HG02759 (cell line): ENCODE measurements around the gene TM4SF1.

ENCODE experiments used
- ATAC-seq: cut with Tn5 transposase; IDR thresholded peaks from one replicate; pipeline ENCODE4 v1.9.1; 2021; ENCODE audit warnings: mild to moderate bottlenecking, moderate library complexity; ENCODE audit not compliant: unreplicated experiment

Gene TM4SF1

DNA sequence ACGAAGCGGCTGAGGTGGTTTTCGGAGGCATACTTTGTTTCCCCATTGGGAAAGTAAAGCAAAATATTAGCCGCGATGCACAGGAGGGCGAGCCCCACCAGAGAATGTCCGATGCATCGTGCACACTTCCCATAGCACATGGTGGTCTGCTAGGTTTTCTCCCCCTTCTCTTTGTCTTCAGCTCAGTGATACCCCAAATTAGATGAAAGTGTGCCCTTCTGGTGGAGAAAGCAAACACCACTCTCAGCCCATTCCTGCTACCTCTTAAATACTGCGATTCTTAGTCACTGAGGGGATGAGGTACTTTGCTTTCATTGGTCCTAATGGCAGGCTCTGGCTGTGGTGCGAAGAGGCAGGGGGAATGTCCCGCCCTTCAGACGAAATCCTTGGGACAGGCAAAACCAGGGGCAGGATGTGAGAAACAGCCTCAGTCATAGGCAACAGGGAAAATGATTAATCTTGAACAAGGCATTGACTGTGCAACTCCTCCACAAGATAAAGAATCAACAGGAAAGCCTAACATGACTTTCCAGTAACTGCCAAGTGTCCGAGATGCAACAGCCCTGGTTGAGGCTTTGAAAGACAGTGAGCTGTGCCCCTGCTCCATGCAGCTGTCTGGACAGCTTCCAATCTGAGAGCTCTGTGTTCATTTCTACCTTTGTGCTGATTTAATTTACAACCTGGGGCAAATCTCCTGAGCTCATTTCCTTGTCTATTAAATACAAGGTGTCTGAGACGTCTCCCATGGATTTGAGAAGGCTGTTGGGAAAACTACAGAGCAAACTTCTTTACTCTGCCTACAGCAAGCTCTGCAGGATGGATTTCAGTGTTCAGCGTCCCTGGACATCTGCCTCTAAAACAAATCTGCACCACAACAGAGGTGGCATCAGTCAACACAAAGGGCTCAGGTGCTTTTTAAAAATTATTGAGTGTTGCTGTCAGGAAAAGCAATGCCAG, at the start of gene TM4SF1:
TSS of gene TM4SF1 (minus strand) at position 242 of the 957 bp plus-strand sequence. CDS start at position 140, 102 bp downstream.
- no peak for ATAC-seq

DNA sequence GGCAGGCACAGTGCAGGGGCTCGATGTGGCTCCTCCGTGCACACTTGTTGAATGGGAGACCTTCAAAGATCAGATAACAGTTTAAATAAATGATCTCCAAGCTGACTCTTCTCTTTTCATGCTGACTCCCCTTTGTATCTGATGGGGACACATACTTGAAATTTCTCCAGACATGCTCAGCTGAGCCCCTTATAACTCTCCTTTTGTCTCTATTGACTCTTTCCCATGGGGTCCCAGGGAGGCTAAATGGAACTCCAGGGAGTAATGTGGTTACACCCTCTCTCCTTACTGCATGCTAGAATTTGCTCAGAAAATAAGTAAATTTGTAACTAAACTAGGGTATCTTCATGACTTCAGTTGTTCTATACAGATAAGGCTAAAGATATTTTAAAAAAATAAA, 48.9 kb upstream of the TM4SF1 start:
- no peak for ATAC-seq

GRCh38 chr3:149424918-149425317, 47.5 kb upstream of the TM4SF1 start:
- no peak for ATAC-seq

GRCh38 chr3:149421764-149422163, 44.3 kb upstream of the TM4SF1 start:
- no peak for ATAC-seq

GRCh38 chr3:149419816-149420215, 42.4 kb upstream of the TM4SF1 start:
- ATAC-seq = no peak

DNA sequence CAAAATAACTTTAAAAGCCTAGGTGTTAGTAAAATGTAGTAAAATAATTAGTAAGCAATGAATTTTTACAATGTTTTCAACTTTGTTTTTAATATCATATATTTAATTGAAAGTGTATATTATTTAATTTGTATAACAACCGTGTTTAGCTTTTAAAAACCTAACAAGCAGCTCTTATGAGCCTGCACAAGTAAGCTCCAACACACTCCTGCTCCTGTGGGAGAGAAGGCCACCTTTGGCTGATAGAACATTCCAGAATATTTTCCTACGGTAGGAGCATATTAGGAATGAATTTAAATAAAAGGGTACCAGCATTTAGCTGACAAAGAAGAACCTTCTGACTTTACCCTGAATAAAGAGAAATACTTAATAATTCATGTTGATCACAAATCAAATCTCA, 40.3 kb upstream of the TM4SF1 start:
- no peak for ATAC-seq

GRCh38 chr3:149417174-149417573, 39.7 kb upstream of the TM4SF1 start:
- ATAC-seq = peak; percentile 87

DNA sequence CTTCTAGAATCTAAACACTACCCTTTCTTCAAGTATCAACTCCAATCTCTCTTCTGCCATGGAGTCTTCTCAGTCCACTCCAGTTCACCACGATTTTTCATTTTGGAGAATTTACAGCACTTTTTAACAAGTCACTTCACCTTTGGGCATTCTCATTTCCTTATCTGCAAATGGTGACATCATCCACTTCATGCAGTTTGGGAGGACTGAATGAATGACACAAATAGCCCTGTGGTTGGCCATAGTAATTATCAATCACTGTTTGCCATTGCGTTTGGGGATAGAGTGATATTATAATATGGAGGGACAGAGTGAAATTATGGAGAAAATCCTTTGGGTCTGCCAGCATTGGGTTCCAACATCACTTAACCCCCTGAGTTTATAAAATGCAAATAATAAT, 38.0 kb upstream of the TM4SF1 start:
- ATAC-seq = no peak

- no peak for ATAC-seq
Observed at GRCh38 chr3:149414557-149415231, 37.2 kb upstream of the TM4SF1 start.

- ATAC-seq = no peak
Observed at GRCh38 chr3:149411583-149411982, 34.1 kb upstream of the TM4SF1 start.

DNA sequence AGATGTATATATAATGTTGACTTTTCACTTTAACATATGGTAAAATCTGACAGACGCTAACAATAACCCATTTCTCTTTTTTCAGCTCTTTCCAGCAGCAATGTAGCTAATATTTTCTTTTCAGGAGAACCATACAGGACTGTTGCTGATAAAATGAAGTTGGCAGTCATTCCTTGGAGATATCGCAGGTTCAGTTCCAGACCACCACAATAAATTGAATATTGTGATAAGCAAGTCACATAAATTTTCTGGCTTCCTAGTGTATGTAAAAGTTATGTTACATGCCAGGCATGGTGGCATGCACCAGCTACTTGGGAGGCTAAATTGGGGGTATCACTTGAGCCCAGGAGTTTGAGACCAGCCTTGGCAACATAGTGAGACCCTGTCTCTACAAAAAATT, 31.9 kb upstream of the TM4SF1 start:
- ATAC-seq = no peak

- no peak for ATAC-seq
Observed at GRCh38 chr3:149407898-149408297, 30.4 kb upstream of the TM4SF1 start.

DNA sequence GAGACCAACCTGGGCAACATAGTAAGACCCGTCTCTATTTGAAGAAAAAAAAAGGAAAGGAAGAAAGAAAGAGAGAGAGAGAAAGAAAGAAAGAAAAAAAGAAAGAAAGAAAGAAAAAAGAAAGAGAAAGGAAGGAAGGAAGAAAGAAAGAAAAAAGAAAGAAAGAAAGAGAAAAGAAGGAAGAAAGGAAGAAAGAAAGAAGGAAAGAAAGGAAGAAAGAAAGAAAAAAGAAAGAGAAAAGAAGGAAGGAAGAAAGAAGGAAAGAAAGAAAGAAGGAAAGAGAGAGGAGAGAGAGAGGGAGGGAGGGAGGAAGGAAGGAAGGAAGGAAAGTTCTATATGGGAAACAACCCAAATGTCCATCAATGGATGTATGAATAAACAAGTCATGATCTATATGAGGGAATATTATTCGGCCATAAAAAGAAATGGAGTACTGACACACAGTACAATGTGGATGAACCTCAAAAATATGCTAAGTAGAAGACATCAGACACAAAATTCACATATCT, 28.8 kb upstream of the TM4SF1 start:
- ATAC-seq = no peak

- no peak for ATAC-seq
Observed at GRCh38 chr3:149403443-149403842, 26.0 kb upstream of the TM4SF1 start.

GRCh38 chr3:149402481-149402880, 25.0 kb upstream of the TM4SF1 start:
- ATAC-seq = no peak

DNA sequence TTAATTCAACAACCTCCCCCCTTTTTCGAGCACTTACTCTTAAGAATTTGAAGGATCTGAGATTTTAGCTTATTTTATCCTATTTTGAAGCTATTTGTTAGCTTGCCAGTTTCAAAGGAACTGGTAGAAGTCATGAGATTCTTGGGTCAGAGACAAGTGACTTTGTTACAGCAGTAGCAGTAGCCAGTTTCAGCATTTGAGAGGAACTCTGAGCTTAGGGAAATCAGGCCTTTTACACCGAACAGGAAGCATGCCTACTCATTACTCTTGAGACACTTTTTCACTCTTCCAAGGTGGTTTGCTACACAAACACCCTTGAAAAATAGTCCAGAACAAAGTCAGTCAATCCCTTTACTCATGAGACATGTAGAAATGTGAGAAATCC, 24.5 kb upstream of the TM4SF1 start:
- ATAC-seq = no peak

DNA sequence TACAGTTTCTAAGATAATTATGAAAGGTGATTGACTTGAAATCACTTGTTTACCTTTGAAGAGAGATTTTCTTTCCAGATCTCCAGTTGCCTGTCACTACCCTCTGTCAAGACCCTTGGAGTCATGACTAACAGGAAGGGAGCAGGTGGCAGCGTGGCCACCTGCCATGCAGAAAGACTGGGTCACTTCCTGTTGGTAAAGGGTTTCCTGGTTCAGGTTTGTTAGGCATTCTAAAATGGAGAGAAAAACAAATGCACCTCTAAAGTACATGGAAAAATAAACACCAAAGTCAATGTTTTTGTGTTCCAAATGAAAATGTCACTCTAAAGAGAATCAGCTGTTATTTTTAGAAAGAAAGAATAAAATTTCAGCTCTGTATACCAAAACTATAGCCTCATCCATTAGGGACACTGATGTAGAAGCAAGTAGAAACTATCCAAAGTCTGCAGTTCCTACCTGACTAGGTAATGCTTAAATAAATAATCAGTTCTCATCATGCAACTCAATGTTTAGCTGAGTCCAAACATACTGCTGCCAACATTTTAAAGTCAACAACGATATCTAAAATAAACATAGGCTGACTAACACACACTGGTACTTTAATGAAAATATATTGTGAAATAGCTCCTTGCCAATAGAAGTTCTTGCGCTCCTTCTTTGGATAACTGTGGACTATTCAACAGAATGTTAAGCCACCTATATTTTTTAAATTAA, 23.9 kb upstream of the TM4SF1 start:
- no peak for ATAC-seq

- ATAC-seq = no peak
Observed at GRCh38 chr3:149400645-149401044, 23.2 kb upstream of the TM4SF1 start.

- ATAC-seq = no peak
Observed at GRCh38 chr3:149398296-149398695, 20.8 kb upstream of the TM4SF1 start.

GRCh38 chr3:149397528-149397927, 20.1 kb upstream of the TM4SF1 start:
- ATAC-seq = no peak

DNA sequence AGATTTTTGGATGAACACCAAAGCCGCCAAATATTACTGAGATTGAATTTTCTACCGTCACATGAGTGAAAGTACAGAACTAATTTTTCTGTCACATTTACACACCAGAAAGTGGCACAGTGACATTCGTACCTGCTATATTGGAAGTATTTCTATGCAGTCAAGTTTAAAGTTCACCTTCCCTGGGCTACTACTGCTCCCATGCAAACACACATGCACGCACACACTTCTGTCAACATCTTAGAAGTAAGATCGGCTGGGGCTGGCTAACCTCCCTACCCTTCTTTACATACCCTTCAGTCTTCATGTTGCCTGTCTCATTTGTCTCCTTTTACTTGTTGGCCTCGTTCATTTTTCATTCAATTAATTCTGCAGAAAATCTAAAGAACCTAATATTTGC, 19.0 kb upstream of the TM4SF1 start:
- ATAC-seq = no peak
